GM12873 (cell line): ENCODE measurements around the gene SMC4.

Experiments
- TF ChIP-seq, protein P1 (sequence below): IDR thresholded peaks from 2 replicates; pipeline ENCODE4 v1.5.1; 2012; ENCODE audit warnings: low read depth, mild to moderate bottlenecking, moderate library complexity, low read length, control low read depth; ENCODE audit not compliant: insufficient read depth; ENCODE audit errors: missing control alignments

Gene SMC4

DNA sequence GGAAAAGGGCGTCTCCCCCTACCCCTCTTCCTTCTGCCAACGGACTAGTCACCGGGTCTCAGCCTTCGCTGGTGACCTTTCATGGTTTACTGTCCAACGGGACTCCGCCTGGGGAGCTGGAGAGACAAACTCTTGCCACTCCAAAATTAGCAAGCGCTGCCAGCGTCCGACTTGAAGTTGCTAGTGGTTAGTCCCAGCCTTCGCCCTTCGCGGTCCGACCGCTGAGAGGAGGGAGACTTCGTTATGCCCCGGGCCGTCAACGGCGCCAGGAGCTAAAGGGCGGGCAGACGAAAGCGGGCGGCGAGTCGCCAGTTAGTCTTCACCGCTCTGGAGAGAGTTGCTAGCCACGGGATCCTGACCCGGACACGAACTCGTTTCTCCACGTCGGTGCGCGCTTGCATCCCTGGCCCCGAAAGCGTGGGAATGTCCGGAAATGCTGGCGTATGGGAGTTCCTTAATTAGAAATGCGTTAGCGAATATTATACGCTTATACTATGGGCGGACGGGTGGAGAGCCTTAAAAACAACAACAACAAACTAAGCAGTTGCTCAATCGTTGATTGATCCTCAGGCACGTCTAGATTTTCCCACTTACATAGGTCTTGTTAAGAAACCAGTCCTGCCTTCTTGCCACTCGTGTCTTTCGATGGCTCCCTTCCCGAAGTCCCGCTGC, 716 bp downstream of the SMC4 start:
- TF ChIP-seq, protein P1, sequence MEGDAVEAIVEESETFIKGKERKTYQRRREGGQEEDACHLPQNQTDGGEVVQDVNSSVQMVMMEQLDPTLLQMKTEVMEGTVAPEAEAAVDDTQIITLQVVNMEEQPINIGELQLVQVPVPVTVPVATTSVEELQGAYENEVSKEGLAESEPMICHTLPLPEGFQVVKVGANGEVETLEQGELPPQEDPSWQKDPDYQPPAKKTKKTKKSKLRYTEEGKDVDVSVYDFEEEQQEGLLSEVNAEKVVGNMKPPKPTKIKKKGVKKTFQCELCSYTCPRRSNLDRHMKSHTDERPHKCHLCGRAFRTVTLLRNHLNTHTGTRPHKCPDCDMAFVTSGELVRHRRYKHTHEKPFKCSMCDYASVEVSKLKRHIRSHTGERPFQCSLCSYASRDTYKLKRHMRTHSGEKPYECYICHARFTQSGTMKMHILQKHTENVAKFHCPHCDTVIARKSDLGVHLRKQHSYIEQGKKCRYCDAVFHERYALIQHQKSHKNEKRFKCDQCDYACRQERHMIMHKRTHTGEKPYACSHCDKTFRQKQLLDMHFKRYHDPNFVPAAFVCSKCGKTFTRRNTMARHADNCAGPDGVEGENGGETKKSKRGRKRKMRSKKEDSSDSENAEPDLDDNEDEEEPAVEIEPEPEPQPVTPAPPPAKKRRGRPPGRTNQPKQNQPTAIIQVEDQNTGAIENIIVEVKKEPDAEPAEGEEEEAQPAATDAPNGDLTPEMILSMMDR: no peak

DNA sequence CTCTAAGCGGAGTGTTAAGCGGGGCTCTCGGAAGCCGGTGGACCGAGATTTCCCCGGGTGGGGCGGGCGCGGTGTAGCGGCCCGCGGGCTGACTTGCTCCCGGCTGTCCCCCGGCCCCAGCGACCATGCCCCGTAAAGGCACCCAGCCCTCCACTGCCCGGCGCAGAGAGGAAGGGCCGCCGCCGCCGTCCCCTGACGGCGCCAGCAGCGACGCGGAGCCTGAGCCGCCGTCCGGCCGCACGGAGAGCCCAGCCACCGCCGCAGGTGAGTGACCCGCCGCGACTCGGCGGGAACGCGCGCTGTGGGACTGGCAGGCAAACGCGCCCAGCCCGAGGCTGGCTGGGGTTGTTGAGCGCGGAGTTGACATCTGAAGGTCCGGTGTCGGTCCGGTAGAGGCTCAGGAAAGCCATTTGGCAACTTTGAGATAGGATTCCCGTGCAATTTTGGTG, 1.3 kb downstream of the SMC4 start:
- TF ChIP-seq, protein P1: no peak

DNA sequence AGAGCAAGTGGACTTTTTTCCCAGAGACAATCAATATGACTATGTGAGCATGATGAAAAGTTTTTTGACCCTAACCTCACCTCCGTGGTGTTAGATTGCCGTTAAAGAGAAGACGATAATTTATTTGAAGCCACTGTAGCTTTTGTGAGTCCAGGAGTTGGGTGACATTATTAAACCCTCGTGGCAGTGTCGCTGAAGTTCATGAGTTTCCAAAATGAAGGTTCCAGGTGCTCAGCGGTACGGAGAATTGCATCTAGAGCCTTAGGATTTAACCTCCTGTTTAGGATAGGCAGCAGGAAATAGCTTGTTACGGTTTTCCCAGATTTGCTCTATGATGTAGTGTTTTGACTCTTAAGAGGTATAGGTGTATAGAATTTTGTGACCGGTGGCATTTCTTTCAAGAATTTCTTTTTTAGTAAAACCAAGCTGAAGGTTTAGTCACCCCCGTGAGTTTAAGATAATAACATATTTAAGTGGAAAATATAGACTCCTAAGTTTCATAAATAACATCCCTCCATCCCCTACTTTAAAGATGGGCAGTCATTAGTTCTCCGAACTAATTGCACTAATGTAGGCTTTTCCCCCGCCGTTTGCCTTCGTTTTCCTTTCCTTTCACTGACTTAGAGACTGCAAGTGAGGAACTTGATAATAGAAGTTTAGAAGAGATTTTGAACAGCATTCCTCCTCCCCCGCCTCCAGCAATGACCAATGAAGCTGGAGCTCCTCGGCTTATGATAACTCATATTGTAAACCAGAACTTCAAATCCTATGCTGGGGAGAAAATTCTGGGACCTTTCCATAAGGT, 2.0 kb downstream of the SMC4 start:
- TF ChIP-seq, protein P1: no peak

DNA sequence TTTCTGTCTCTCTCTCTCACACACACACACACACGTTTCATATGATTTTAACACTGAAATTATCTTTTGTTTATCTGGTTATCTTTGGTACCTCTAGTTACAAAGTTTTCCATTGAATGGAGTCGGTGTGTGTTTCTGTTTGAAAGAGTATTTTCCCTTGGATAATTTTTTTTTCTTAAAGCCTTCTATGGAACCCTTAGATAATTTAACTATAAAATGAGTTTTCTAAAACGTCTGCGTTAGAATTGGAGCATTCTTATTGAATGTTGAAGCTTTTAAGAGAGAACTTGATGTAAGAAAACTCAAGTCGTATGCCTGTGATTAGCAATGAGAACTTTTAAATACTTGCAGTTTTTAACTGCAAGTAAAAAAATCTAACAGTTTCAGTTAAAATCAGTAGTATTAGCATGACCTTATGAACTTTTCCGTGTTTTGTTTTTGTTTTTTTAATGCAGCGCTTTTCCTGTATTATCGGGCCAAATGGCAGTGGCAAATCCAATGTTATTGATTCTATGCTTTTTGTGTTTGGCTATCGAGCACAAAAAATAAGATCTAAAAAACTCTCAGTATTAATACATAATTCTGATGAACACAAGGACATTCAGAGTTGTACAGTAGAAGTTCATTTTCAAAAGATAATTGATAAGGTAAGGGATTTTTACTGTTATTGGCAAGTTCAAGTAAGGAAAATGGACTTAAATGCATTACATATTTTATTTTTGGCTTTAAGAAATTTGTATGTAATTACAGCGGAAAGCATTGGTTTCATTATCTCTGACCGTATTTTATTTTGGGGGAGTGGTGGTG, 3.0 kb downstream of the SMC4 start:
- TF ChIP-seq, protein P1: no peak

DNA sequence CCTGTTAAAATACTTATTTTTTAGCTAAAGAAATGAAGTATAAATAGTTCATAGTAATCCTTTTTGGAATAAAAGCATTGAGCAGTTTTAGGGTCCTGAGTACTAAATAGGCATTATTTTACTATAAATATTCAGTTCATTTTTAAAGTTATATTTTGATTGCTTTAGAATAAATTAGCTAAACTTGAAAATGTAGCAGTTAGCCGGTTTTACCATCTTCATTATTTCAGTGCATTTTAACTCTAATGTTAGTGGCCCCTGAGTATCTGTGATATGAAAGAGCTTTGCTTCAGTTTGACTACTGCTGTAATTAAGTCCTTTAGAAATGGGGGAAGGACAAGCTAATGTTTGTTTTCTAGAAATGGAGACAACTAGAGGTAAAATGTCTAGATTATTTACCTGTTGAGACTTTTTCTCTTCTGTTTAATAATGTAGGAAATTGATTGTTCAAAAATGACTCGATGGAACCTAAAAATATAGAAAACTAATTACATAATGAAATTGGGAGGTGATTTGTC, 3.6 kb downstream of the SMC4 start:
- TF ChIP-seq, protein P1: no peak

DNA sequence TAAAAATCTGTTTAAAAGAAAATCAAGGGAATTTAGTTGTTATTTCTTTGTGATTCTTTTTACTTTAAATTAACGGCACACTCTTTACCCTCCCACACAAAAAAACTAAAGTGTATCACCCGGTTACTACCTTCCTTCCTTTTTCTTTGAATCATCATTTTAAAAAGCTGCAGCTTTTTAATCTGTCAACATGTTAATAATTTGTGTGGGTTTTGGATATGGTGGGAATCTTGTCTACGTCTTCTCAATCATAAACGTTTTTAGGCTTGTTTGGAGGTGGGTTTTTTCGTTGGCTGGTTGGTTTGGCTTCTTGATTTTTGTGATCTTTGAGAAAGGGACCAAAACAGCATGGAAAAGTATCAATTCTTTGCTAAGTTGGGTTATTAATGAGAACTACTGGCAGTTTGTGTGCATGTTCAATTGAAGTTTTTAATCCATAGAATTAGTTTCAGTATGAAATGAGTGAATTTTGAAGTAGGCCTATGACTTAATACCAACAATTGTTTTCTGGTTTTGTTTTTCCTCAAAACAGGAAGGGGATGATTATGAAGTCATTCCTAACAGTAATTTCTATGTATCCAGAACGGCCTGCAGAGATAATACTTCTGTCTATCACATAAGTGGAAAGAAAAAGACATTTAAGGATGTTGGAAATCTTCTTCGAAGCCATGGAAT, 4.5 kb downstream of the SMC4 start:
- TF ChIP-seq, protein P1: no peak
